ENCODE measurements around the gene TBCE. TPM values are rescaled to one million over a fixed set of nuclear protein-coding genes. Genes with fewer than 3 reads are reported as not detected.

The TBCE gene
- 48.2 TPM for total RNA-seq

GRCh38 chr1:235367000-235367908, at the start of gene TBCE:
TBCE (plus strand) TSS chr1:235367427; CDS start chr1:235380050, 12,623 bp downstream.

GRCh38 chr1:235327559-235328270, 39.5 kb upstream of the TBCE start, which contains the start of gene ARID4B:
ARID4B (minus strand) TSS chr1:235328179; CDS start chr1:235326919, 1,260 bp downstream.

GRCh38 chr1:235328271-235329138, 38.7 kb upstream of the TBCE start, which contains the start of gene GGPS1:
GGPS1 (plus strand) TSS chr1:235328570; CDS start chr1:235335265, 6,695 bp downstream.

Small RNA genes lying within 50 kb of the gene (small RNA-seq; reads per million reads assigned to genes)
- gene AL391994.1 (ENCODE audit: low replicate concordance) (not detected), gene RPS21P1 (ENCODE audit: low replicate concordance) (not detected)

Other genes starting within 250 kb of the TBCE start
- 153 TPM for gene TOMM20, start 238.6 kb upstream of the TBCE start, total RNA-seq
- 43.5 TPM for gene RBM34, start 206.2 kb upstream of the TBCE start, total RNA-seq
- 108 TPM for gene ARID4B, start 39.2 kb upstream of the TBCE start, total RNA-seq
- 21.6 TPM for gene GGPS1, start 38.9 kb upstream of the TBCE start, total RNA-seq
- 37.2 TPM for gene B3GALNT2, start 137.0 kb downstream of the TBCE start, total RNA-seq